Ureter (tissue), 1 donor: Measurements from ENCODE around the gene KLF9. TPM values are rescaled to one million over a fixed set of nuclear protein-coding genes. Genes with fewer than 3 reads are reported as not detected.

ENCODE experiments used
- DNase-seq: peaks from one replicate; pipeline ENCODE4 v3.0.0-alpha.2; 2020; ENCODE audit warnings: low spot score
- total RNA-seq: library from RNA; stranded (reverse); gene quantifications from one replicate; pipeline ENCODE4 v1.2.4, GENCODE V29; 2023
- donor health status: DM: yes; HTN: yes; CAD: no.

Gene KLF9
- 64.5 TPM for total RNA-seq

DNA sequence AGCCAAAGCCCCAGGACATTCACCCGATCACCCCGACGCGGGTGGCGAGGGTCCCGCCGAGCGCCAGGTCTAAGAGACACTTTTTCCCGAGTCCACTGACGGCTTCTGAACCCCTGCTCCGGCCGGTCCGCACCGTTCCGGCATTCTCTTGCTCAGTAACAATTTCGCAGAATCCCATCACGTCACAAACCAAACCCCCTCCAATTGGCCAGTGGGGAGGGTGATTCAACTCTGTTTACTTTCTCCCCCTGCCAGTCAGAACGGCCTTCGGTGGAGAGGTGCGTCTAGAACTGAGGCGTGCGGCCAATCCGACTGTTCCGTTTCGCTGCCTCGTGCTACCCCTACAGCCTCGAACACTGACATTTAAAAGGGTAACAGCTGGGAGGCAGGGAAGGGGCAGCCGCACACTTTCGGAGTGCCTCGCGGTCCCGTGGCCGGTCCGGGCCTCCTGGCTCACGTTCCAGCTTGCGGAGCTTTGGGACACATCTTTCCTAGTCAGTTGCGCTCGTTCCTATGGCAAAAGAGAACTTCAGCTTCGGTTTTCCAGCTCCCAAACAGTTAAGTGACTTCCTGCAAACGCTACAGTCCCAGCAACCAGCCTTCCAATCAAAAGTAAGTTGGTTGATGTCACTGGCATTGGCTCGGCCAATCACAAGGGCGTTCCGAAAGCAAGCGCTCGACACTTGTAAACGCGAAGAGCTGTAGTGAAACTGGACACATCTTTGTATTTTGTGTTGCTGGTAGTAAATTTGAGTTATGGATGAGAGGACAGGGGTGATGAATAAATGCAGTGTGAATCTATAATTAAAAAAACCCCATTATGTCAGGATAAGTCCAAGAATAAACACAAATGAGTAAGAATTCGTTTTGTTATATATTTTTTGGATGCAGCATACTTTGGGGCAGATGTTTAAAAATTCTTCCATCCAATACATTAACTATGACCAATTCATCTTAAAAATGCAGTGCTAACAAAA, at the start of gene KLF9:
KLF9 (minus strand) TSS at position 859 of the 977 bp plus-strand sequence. CDS start 1,294 bp downstream, outside the sequence.
- peak; percentile 95 for DNase-seq

DNA sequence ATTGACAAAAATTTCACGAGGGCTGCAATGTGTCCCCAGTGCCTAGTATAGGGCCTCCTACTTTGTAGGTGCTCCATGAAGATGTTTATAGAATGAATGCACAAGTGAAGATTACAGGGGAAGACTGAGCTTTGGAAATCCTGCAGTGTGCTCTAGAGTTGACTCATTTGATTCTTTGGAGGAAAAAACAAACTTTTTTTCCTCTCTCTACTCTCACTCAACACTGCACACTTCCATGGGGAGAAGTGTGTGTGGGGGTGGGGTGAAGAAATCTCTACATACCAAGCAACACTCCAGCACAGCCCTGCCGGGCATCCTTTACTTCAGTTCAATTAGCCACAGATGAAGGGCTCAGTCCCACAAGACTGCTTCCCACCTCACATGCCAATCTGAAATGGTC, 49.4 kb upstream of the KLF9 start:
- no peak for DNase-seq

DNA sequence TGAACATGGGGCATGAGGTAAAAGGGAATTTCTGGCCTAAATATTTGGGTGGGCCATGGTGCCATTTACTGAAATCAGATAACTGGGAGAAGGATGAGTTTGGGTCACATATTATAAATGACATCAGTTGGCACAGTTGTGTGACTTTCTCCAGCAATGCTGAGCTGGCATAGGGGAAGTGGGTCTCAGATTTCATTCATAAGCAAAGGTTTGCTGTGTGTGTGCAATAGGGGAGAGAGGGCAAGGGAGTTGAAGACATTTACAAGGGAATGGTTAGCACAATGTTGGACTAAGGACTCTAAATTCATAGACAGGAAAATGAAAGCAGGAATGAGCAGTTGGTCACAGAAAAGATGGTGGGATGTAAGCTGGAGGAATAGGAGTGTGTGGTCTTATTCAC, 47.8 kb upstream of the KLF9 start:
- DNase-seq: no peak

DNA sequence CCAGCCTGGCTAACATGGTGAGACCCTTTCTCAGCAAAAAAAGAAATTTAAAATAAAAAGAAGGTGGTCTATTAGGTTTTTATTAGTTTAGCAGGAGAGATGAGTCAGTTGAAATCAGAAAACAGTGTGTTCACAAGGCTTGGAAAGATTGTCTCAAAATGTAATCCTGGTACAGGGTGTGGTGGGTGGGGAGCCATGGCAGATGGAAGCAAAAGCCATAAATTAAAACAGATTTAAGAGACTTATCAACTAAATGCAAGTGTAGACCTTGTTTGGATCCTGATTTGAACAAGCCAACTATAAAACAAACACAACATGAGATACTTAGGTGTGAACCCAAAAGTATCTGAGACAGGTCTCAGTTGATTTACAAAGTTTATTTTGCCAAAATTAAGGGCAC, 42.8 kb upstream of the KLF9 start:
- no peak for DNase-seq

DNA sequence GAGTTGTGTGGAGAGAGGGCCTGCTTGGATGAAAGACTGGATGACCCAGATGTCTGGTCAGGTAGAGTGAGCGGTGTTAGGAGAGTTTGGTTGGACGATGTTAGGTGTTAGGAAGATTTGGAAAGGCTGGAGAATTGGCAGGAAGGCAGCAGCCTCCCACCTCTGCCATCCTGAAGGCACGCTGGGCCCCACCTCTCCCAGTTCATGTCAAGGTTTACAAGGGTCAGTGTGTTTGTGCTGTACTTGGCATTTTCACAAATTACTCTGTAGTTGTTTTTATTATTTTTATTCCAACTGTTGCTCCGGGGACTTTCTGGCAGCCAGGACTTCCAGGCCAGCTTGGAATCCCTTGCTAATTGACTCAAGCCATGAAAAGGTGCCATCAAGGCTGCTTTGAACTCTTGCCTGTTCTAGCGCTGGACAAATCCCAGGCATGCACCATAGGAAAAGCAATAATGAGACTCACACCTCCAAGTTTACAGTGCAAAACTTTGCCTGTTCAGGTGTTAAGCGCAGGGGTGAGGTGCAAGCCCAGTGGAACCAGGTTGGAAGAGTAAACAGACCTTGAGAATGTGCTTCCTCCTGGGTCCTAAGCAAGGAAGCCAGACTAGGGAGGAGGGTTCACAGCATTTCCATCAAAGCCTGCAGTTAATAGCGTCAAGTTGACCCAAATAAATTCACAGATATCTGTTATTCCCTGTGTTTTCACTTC, 41.7 kb upstream of the KLF9 start:
- DNase-seq: no peak

DNA sequence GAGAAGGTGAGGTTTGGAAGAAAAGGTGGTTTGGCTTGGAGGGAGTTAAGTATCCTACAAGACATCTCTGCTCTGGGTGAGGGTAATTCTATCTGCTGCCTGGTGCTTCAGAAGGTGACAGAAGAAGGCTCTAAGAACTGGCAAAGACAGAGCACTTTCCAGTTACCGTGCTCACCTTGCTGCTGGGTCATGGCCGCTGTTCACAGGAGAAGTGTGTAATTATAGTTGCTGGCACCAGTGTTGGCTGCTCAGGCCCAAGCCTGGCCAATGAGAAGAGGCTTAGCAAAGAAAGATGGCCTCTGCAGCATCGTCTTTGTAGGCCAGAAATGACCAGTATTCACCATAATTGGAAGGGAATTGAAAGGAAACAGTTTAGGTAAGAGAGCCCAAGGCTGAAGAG, 37.9 kb upstream of the KLF9 start:
- no peak for DNase-seq

DNA sequence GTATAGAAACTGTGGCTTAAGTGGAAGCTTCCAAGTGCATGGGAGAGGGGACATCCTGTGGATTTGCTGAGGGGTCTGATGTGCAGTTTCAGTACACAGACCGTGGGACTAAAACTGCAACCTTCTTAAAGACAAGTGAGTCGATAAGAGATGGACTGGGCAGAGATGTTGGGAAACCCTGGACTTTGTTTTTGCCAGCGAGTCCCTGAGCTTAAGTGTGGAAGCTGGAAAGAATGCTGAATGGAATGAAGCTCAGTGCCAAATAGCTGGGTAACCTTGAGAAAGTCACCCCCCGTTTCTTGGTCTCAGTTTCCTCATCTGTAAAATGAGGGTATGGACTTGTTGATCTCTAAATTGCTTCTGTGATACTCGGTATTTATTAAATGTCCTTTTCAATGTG, 37.3 kb upstream of the KLF9 start:
- DNase-seq: no peak

DNA sequence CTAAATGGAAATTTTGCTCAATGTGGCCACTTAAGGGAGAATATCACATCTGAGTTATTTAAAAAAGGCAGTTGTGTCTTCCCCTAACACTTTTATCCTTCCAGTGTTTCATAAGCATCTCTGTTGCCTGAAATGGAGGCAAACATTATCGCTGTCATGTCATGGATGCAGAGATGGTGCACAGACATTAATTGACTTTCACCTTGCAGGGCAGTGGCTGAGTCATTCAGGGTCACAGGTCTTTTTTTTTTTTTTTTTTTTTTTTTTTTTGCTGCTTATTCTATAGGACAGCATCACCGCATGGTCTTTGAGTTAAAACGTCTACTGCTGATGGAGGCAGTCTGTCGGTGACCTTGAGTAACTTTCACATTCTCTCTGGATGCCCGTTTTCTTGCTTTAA, 36.3 kb upstream of the KLF9 start:
- DNase-seq: no peak

DNA sequence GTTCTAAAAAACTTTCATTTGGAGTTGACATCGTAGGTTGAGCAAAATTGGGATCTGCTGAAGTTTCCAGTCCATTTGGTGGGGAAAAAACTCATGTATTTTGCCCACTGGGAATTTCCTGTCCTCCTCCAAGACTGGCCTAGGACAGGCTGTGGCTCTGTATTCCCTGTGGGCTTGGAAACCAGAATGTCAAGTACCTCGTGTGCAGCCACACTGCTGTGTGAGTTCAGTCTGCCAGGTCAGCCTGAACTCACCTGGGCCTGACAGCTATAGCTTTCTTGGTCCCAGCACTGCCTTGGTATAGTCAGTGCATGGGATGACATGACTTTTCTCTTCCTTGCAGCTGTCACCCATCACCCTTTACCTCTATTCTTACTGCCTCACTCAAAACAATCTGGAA, 35.0 kb upstream of the KLF9 start:
- DNase-seq: no peak

DNA sequence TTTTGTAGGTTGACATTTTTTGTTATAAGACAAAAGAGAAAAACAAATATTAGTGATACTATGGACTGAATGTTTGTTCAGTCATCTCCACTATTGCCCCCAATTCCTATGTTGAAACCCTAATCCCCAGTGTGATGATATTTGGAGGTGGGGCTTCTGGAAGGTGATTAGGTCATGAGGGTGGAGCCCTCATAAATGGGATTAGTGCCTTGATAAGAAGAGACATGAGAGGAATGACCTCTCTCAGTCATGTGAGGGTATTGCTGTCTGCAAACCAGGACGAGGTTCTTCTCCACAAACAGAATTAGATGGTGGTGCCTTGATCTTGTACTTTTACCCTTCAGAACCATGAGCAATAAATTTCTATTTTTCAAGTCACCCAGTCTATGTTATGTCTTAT, 34.5 kb upstream of the KLF9 start:
- DNase-seq: no peak

DNA sequence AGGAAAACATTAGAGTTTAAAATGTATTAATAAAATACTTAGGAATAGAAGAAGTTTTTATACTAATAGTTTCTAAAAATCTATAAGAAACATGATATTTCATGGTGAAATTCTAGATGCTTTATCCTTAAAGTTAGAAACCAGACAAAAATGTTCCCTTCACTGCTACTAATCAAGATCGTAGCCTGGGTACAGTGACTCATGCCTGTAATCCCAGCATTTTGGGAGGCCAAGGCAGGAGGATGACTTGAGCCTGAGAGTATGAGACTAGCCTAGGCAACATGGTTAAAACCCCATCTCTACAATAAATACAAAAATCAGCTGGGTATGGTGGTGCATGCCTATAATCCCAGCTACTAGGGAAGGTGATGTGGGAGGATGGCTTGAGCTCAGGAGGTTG, 30.4 kb upstream of the KLF9 start:
- no peak for DNase-seq

DNA sequence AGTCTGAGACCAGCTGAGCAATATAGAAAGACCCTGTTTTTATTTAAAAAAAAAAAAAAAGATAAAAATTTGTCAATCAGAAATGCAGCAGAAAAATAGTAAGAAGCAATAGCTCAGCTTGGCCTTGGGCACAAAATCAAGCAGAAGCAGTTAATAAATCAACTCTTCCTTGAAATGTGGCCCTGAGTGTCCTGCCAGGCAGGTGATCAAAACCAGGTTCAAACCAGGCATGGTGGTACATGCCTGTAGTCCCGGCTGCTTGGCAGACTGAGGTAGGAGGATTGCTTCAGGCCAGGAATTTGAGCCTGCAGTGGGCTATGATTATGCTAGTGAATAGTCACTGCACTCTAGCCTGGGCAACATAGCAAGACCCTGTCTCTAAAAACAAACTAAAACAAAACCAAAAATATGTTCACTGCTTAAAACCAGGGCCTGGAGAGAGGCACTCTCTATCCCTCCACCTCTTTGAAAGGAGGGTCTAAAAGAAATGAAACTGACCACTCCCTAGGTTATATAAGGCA, 27.9 kb upstream of the KLF9 start:
- no peak for DNase-seq

DNA sequence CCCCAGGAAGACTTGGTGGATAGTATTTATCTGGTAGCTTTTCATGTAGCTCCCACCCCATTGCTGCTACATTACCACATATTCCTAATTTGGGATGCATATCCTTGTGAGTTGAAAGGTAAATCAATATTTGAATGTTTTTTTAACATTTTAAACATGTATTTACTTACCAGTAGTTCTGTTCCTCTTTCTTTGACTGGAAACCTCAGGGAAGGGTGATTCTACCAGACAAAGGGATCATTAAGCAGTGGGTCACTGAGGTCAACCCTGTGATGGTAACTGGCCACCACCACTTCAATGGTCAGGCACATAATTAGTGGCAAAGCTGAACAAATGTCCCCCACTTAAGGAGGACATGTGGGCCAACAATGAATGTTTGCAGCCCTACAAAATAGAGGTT, 27.2 kb upstream of the KLF9 start:
- DNase-seq: no peak

DNA sequence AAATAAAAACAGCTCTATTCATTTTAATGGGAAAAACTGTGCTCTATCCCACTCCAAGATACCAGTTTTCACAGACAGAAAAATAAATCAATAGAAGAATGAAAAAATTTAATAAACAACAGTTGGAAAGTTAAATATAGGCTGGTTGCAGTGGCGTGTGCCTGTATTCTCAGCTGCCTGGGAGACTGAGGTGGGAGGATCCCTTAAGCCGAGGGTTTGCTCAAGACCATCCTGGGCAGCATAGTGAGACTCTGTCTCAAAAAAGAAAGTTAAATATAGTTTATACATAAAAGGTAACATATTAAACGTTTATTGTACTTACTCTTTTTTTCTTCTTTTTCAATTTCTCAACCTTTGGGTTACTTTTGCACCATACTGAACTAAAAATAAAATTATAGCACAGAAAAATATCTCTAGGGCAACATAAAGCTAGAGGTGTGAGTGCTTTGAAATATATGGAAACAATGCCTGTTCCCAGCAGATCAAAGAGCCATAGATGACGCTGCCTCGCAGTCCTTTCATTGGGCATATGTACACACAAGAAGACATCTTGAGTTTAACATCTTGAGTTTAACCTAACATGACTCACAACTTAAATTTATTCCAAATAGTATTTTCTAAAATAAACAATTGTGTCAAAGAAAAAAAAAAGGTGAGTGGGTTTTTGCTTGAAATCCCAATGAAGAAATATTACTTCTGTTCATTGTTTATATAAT, 25.7 kb upstream of the KLF9 start:
- no peak for DNase-seq

DNA sequence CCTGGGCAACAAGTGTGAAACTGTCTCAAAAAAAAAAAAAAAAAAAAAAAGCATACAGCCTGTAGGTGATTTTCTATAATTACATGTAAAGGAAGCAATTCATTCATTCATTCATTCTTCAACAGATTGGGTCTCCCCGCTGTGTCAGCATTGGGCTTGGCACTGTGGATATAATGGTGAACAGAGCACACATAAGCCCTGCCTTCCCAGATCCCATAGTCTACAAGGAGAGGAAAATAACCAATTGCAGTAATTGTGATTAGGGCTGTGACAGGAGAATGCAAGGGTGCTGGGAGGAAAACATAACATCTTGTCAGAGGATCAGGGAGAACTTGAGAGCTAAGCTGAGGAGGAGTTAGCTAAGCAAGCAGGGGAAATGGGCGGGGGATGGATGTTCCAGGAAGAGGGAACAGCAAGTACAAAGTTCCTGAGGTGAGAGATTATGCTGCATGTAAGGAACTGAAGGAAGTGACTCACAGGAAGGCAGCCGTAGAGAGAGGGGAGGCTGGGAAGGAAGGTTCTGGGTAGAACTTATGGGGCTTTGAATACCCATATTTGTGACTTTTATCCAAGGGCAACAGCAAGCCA, 24.0 kb upstream of the KLF9 start:
- DNase-seq: peak; percentile 56

DNA sequence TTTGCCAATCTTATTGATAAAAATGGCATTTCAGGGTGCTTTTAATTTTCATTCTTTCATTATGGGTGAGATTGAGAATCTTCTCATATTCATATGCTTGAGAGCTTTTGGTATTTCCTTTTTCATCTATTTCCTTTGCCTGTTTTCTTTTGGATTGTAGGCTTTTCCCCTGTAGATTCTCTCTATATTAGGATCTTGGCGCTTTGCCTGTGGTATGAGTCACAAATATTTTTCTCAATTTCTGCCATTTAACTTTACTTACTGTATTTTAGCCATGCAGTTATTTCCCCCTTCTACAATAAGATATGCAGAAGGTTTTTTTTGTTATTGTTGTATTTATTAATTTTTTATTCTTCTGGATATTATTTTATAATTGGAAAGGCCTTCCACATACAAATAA, 21.5 kb upstream of the KLF9 start:
- no peak for DNase-seq

DNA sequence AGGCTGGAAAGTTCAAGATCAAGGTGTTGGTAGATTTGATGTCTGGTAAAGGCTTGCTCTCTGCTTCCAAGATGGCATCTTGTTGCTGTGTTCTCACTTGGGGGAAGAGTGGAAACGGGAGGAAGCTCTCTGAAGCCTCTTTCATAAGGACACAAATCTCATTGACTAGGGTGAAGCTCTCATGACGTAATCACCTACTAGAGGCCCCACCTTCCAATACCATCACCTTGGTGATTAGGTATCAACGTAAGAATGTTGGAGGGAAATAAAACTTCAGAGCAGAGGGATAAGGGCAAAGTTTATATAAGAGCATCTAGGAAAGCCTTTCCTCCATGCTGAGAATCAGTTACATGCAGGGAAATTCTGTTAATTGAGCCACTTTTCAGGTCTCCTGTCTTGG, 15.4 kb upstream of the KLF9 start:
- DNase-seq: no peak

DNA sequence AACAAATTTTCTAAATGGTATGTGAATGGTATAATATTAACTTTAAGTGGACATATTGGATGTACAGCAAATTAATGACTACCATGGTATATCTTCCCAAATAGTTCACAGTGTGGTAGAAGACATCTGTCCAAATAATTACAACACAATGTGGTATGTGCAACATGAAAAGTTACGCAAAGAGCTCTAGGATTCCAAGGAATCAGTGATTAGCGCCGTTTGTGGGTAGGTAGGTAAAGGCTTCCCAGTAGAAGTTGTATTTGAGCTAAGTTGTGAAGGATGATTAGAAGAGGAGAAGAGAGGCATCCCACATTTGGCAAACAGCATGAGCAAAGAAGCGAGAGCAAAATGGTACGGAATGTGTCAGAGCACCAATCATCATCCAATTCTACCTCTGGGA, 14.3 kb upstream of the KLF9 start:
- no peak for DNase-seq

DNA sequence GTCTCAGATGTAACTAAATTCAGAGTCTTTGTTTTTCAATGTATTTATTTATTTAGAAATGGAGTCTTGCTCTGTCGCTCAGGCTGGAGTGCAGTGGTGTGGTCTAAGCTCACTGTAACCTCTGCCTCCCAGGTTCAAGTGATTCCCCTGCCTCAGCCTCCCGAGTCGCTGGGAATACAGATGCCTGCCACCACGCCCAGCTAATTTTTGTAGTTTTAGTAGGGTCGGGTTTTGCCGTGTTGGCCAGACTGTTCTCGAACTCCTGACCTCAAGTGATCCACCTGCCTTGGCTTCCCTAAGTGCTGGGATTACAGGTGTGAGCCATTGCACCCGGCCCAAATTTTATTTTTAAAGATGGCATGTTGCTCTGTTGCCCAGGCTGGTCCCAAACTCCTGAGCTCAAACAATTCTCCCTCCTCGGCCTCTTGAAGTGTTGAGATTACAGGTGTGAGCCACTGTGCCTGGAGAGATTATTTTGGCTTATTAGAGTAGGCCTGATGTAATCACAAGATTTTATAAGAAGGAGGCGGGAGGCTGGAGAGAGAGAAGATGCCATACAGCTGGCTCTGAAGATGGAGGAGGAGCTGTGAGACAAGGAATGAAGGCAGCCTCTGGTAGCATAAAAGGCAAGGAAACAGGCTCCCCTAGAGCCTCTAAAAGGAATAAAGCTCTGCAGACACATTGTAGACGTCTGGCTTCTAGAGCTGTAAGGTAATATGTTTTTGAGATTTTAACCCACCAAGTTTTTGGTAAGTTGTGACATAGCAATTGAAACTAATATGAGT, 12.9 kb upstream of the KLF9 start:
- DNase-seq: no peak

DNA sequence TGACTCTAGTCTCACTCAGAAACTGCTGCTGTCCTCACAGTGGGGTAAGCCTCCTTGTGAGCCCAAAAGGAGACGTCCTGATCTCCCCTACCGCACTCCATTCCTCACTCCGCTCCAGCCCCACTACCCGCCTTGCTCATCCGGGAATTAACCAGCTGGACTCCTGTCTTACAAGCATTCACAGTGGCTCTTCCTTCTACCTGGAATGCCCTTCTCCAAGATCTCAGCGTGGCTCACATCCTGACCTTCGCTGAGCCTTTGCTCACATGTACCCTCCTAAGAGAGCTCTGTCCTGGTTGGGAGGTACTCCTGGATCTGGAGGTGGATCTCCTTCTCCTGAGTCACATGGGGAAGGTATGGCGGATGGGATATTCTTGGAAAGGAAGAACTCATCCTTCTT, 10.7 kb upstream of the KLF9 start:
- no peak for DNase-seq
